Activated naive CD8-positive, alpha-beta T cell treated with anti-CD3 and anti-CD28 coated beads for 36 hours (primary cell): ENCODE results near the gene OR51F2. TPM values are rescaled to one million over a fixed set of nuclear protein-coding genes. Genes with fewer than 3 reads are reported as not detected.
"Not testable (repeated sequence)": the region's sequence is repeated elsewhere in the genome, so short reads cannot be mapped to it uniquely, and the experiment has no call there.

ENCODE experiments used
- DNase-seq: peaks from one replicate; pipeline ENCODE4 v3.0.0; 2021
- H3K27ac Mint-ChIP-seq: one replicate; pipeline ENCODE4 v1.8.0; 2022; ENCODE audit warnings: mild to moderate bottlenecking, moderate library complexity, mixed read lengths
- H3K27me3 Mint-ChIP-seq: one replicate; pipeline ENCODE4 v1.8.0; 2022; ENCODE audit warnings: mild to moderate bottlenecking, mixed read lengths
- H3K36me3 Mint-ChIP-seq: one replicate; pipeline ENCODE4 v1.8.0; 2021; ENCODE audit warnings: mild to moderate bottlenecking, mixed read lengths
- H3K4me1 Mint-ChIP-seq: one replicate; pipeline ENCODE4 v1.8.0; 2021; ENCODE audit warnings: mixed read lengths
- H3K4me3 Mint-ChIP-seq: one replicate; pipeline ENCODE4 v1.8.0; 2022; ENCODE audit warnings: mild to moderate bottlenecking, moderate library complexity, mixed read lengths
- H3K9me3 Mint-ChIP-seq: one replicate; pipeline ENCODE4 v1.8.0; 2022; ENCODE audit warnings: mixed read lengths
- total RNA-seq, 2 experiments: library from RNA; stranded (reverse); gene quantifications; one replicate each; pipeline ENCODE4 v1.2.3, GENCODE V29; 2021

Gene OR51F2
- total RNA-seq: not detected

GRCh38 chr11:4821021-4821420 is at the start of gene OR51F2:
OR51F2 (plus strand) TSS chr11:4821321; CDS start chr11:4821422, 101 bp downstream.
- H3K4me3 Mint-ChIP-seq: no peak within 1 kb of the TSS
- H3K36me3 Mint-ChIP-seq: no peaks in the 10 kb centered on the region
- no peak for DNase-seq
- H3K4me1 Mint-ChIP-seq: no peaks in the 10 kb centered on the region
- H3K27me3 Mint-ChIP-seq: peaks cover 16% of the 10 kb centered on the region
- no peak within 1 kb of the TSS for H3K27ac Mint-ChIP-seq
- H3K9me3 Mint-ChIP-seq: no peaks in the 10 kb centered on the region

GRCh38 chr11:4782454-4782853 is 38.7 kb upstream of the OR51F2 start:
- H3K27me3 Mint-ChIP-seq: peaks cover 21% of the 10 kb centered on the region
- no peak for DNase-seq
- H3K9me3 Mint-ChIP-seq: peaks cover 5% of the 10 kb centered on the region
- no peaks in the 10 kb centered on the region for H3K36me3 Mint-ChIP-seq
- H3K27ac Mint-ChIP-seq: no peak overlapping the region
- H3K4me1 Mint-ChIP-seq: no peaks in the 10 kb centered on the region
- no peak overlapping the region for H3K4me3 Mint-ChIP-seq

GRCh38 chr11:4797206-4797605 is 23.9 kb upstream of the OR51F2 start:
- H3K36me3 Mint-ChIP-seq: no peaks in the 10 kb centered on the region

GRCh38 chr11:4798427-4799183 is 22.5 kb upstream of the OR51F2 start:
- H3K4me1 Mint-ChIP-seq: no peaks in the 10 kb centered on the region
- no peaks in the 10 kb centered on the region for H3K36me3 Mint-ChIP-seq
- H3K27me3 Mint-ChIP-seq: no peaks in the 10 kb centered on the region
- no peak overlapping the region for H3K27ac Mint-ChIP-seq
- H3K9me3 Mint-ChIP-seq: no peaks in the 10 kb centered on the region
- no peak overlapping the region for H3K4me3 Mint-ChIP-seq
- DNase-seq: no peak

More at GRCh38 chr11:4797206-4797605, 23.9 kb upstream of the OR51F2 start:
- H3K9me3 Mint-ChIP-seq: no peaks in the 10 kb centered on the region
- no peak for DNase-seq
- H3K4me1 Mint-ChIP-seq: no peaks in the 10 kb centered on the region
- no peak overlapping the region for H3K27ac Mint-ChIP-seq
- H3K27me3 Mint-ChIP-seq: no peaks in the 10 kb centered on the region
- H3K4me3 Mint-ChIP-seq: no peak overlapping the region

GRCh38 chr11:4801316-4801715 is 19.8 kb upstream of the OR51F2 start:
- not testable (repeated sequence) for DNase-seq, H3K4me1 Mint-ChIP-seq, H3K27me3 Mint-ChIP-seq, H3K4me3 Mint-ChIP-seq, H3K27ac Mint-ChIP-seq, H3K9me3 Mint-ChIP-seq, H3K36me3 Mint-ChIP-seq

- Mint-ChIP-seq H3K27ac (no peak within 1 kb of the TSS), H3K4me3 (no peak within 1 kb of the TSS), H3K27me3 (no peaks in the 10 kb centered on the region), H3K9me3 (no peaks in the 10 kb centered on the region), H3K4me1 (no peaks in the 10 kb centered on the region), H3K36me3 (no peaks in the 10 kb centered on the region)
- no peak for DNase-seq
Observed at GRCh38 chr11:4804280-4804679, 16.8 kb upstream of the OR51F2 start, which contains the start of gene OR52R1. OR52R1 (minus strand) TSS chr11:4804380; CDS start chr11:4804380, 0 bp downstream.

- Mint-ChIP-seq H3K4me1 (no peaks in the 10 kb centered on the region), H3K9me3 (no peaks in the 10 kb centered on the region)
Observed at GRCh38 chr11:4808476-4808875, 12.6 kb upstream of the OR51F2 start.

GRCh38 chr11:4809246-4809645 is 11.9 kb upstream of the OR51F2 start:
- H3K4me1 Mint-ChIP-seq: no peaks in the 10 kb centered on the region
- peaks cover 4% of the 10 kb centered on the region for H3K27me3 Mint-ChIP-seq
- no peak overlapping the region for H3K27ac Mint-ChIP-seq
- no peak overlapping the region for H3K4me3 Mint-ChIP-seq
- H3K9me3 Mint-ChIP-seq: no peaks in the 10 kb centered on the region
- no peak for DNase-seq
- H3K36me3 Mint-ChIP-seq: no peaks in the 10 kb centered on the region

More at GRCh38 chr11:4808476-4808875, 12.6 kb upstream of the OR51F2 start:
- H3K27ac Mint-ChIP-seq: no peak overlapping the region
- H3K27me3 Mint-ChIP-seq: peaks cover 4% of the 10 kb centered on the region
- H3K4me3 Mint-ChIP-seq: no peak overlapping the region
- DNase-seq: no peak
- no peaks in the 10 kb centered on the region for H3K36me3 Mint-ChIP-seq

- Mint-ChIP-seq H3K27me3 (peaks cover 8% of the 10 kb centered on the region), H3K4me1 (no peaks in the 10 kb centered on the region), H3K27ac (no peak overlapping the region), H3K36me3 (no peaks in the 10 kb centered on the region), H3K9me3 (no peaks in the 10 kb centered on the region), H3K4me3 (no peak overlapping the region)
- no peak for DNase-seq
Observed at GRCh38 chr11:4825132-4825531, 4.0 kb downstream of the OR51F2 start.

GRCh38 chr11:4826425-4826824 is 5.3 kb downstream of the OR51F2 start:
- no peak for DNase-seq
- Mint-ChIP-seq H3K4me1 (no peaks in the 10 kb centered on the region), H3K9me3 (no peaks in the 10 kb centered on the region), H3K36me3 (no peaks in the 10 kb centered on the region), H3K27ac (no peak overlapping the region), H3K27me3 (peaks cover 6% of the 10 kb centered on the region), H3K4me3 (no peak overlapping the region)

- no peaks in the 10 kb centered on the region for H3K9me3 Mint-ChIP-seq
- no peak for DNase-seq
- no peaks in the 10 kb centered on the region for H3K36me3 Mint-ChIP-seq
- H3K27ac Mint-ChIP-seq: no peak overlapping the region
- no peak overlapping the region for H3K4me3 Mint-ChIP-seq
- H3K27me3 Mint-ChIP-seq: peaks cover 4% of the 10 kb centered on the region
- no peaks in the 10 kb centered on the region for H3K4me1 Mint-ChIP-seq
Observed at GRCh38 chr11:4830346-4830745, 9.2 kb downstream of the OR51F2 start.

- Mint-ChIP-seq H3K9me3 (no peaks in the 10 kb centered on the region), H3K4me3 (no peak overlapping the region), H3K36me3 (no peaks in the 10 kb centered on the region)
Observed at GRCh38 chr11:4830909-4831308, 9.8 kb downstream of the OR51F2 start.

GRCh38 chr11:4839851-4840549 is 18.9 kb downstream of the OR51F2 start:
- DNase-seq: no peak
- Mint-ChIP-seq H3K27me3 (peaks cover 8% of the 10 kb centered on the region), H3K36me3 (no peaks in the 10 kb centered on the region), H3K9me3 (no peaks in the 10 kb centered on the region), H3K27ac (no peak overlapping the region), H3K4me1 (no peaks in the 10 kb centered on the region), H3K4me3 (no peak overlapping the region)

More at GRCh38 chr11:4830909-4831308, 9.8 kb downstream of the OR51F2 start:
- H3K27ac Mint-ChIP-seq: no peak overlapping the region
- no peaks in the 10 kb centered on the region for H3K4me1 Mint-ChIP-seq
- peaks cover 6% of the 10 kb centered on the region for H3K27me3 Mint-ChIP-seq
- no peak for DNase-seq

GRCh38 chr11:4848908-4849532 is 27.9 kb downstream of the OR51F2 start, which contains the start of gene OR51S1:
OR51S1 (minus strand) TSS chr11:4849208; CDS start chr11:4849208, 0 bp downstream.
- Mint-ChIP-seq H3K27ac (no peak within 1 kb of the TSS), H3K4me1 (no peaks in the 10 kb centered on the region), H3K9me3 (no peaks in the 10 kb centered on the region), H3K27me3 (peaks cover 8% of the 10 kb centered on the region), H3K36me3 (no peaks in the 10 kb centered on the region), H3K4me3 (no peak within 1 kb of the TSS)
- no peak for DNase-seq

- no peak for DNase-seq
- Mint-ChIP-seq H3K9me3 (no peaks in the 10 kb centered on the region), H3K4me3 (no peak overlapping the region), H3K4me1 (no peaks in the 10 kb centered on the region), H3K27me3 (peaks cover 8% of the 10 kb centered on the region), H3K36me3 (no peaks in the 10 kb centered on the region), H3K27ac (no peak overlapping the region)
Observed at GRCh38 chr11:4851033-4851432, 29.9 kb downstream of the OR51F2 start.
